PC-3 (cell line): Measurements from ENCODE around the gene EREG.

Experiments used
- CTCF ChIP-seq: fragments of 300-600 bp; sonication (generic); conservative IDR thresholded peaks from 2 replicates; pipeline ENCODE4 v1.5.1; 2017; ENCODE audit warnings: antibody characterized with exemption, low read depth, mild to moderate bottlenecking, low read length
- EZH2 ChIP-seq: fragments of 300-600 bp; sonication (generic); IDR thresholded peaks from one replicate; pipeline ENCODE4 v1.6.1; 2017; ENCODE audit warnings: antibody characterized with exemption, mild to moderate bottlenecking, low read length; ENCODE audit not compliant: unreplicated experiment
- EZH2phosphoT487 ChIP-seq: fragments of 300-600 bp; sonication (generic); IDR thresholded peaks from 2 replicates; pipeline ENCODE4 v1.6.1; 2018; ENCODE audit warnings: mild to moderate bottlenecking, antibody characterized with exemption, low read length, borderline replicate concordance

- no peak for TF ChIP-seq CTCF
- no peak for TF ChIP-seq EZH2
- TF ChIP-seq EZH2phosphoT487, result no peak
Observed at GRCh38 chr4:74379912-74380311, 15.0 kb downstream of the EREG start.
